H9 (cell line): ENCODE measurements around the gene TIMM17A. TPM values are rescaled to one million over a fixed set of nuclear protein-coding genes. Genes with fewer than 3 reads are reported as not detected.

Experiments
- DNase-seq: peaks from one replicate; pipeline ENCODE4 v3.0.0-alpha.2; 2017
- H2AFZ ChIP-seq: one replicate; pipeline ENCODE4 v1.6.1; 2013; ENCODE audit warnings: mild to moderate bottlenecking, low read length, control low read depth, moderate library complexity
- H2AK5ac ChIP-seq: 2 replicates; pipeline ENCODE4 v1.6.1; 2013; ENCODE audit warnings: low read length, control low read depth, mixed read lengths; ENCODE audit not compliant: insufficient read length
- H2BK120ac ChIP-seq: one replicate; pipeline ENCODE4 v1.6.1; 2013; ENCODE audit warnings: low read depth, mild to moderate bottlenecking, low read length, control low read depth, inconsistent platforms; ENCODE audit not compliant: poor library complexity, severe bottlenecking
- H2BK12ac ChIP-seq: 2 replicates; pipeline ENCODE4 v1.6.1; 2013; ENCODE audit warnings: low read length, control low read depth, mixed read lengths, low read depth; ENCODE audit not compliant: insufficient read length
- H2BK15ac ChIP-seq: 2 replicates; pipeline ENCODE4 v1.6.1; 2013; ENCODE audit warnings: low read depth, low read length, control low read depth
- H2BK20ac ChIP-seq: one replicate; pipeline ENCODE4 v1.6.1; 2013; ENCODE audit warnings: low read depth, mild to moderate bottlenecking, low read length, control low read depth, inconsistent platforms; ENCODE audit not compliant: poor library complexity, severe bottlenecking
- H2BK5ac ChIP-seq: 2 replicates; pipeline ENCODE4 v1.6.1; 2013; ENCODE audit warnings: low read length, control low read depth, mixed read lengths; ENCODE audit not compliant: insufficient read length
- H3K14ac ChIP-seq: 2 replicates; pipeline ENCODE4 v1.6.1; 2013; ENCODE audit warnings: low read length, control low read depth; ENCODE audit not compliant: insufficient read depth
- H3K18ac ChIP-seq: 2 replicates; pipeline ENCODE4 v1.6.1; 2013; ENCODE audit warnings: low read depth, mild to moderate bottlenecking, mixed read lengths, low read length, control low read depth; ENCODE audit not compliant: insufficient read length
- H3K23ac ChIP-seq: 2 replicates; pipeline ENCODE4 v1.6.1; 2013; ENCODE audit warnings: low read length, control low read depth, mixed read lengths, low read depth; ENCODE audit not compliant: insufficient read length
- H3K23me2 ChIP-seq: 2 replicates; pipeline ENCODE4 v1.6.1; 2013; ENCODE audit warnings: low read depth, mild to moderate bottlenecking, mixed read lengths, low read length, control low read depth; ENCODE audit not compliant: insufficient read length, poor library complexity, severe bottlenecking
- H3K27ac ChIP-seq: 2 replicates; pipeline ENCODE4 v1.5.1; 2013; ENCODE audit warnings: low read length, control low read depth, mixed read lengths, low read depth; ENCODE audit not compliant: insufficient read length
- H3K27me3 ChIP-seq: 2 replicates; pipeline ENCODE4 v1.6.1; 2013; ENCODE audit warnings: low read length, control low read depth, inconsistent platforms; ENCODE audit not compliant: insufficient read depth
- H3K4ac ChIP-seq: 2 replicates; pipeline ENCODE4 v1.6.1; 2013; ENCODE audit warnings: low read depth, mild to moderate bottlenecking, control low read depth, inconsistent platforms, low read length, moderate library complexity
- H3K4me1 ChIP-seq: 2 replicates; pipeline ENCODE4 v1.6.1; 2013; ENCODE audit warnings: low read length, control low read depth, inconsistent platforms; ENCODE audit not compliant: insufficient read depth
- H3K4me2 ChIP-seq: 2 replicates; pipeline ENCODE4 v1.6.1; 2013; ENCODE audit warnings: low read length, control low read depth, mixed read lengths; ENCODE audit not compliant: insufficient read length, insufficient read depth
- H3K56ac ChIP-seq: 2 replicates; pipeline ENCODE4 v1.6.1; 2013; ENCODE audit warnings: low read depth, mild to moderate bottlenecking, mixed read lengths, low read length, control low read depth; ENCODE audit not compliant: insufficient read length
- H3K79me1 ChIP-seq: 2 replicates; pipeline ENCODE4 v1.6.1; 2013; ENCODE audit warnings: low read depth, mild to moderate bottlenecking, moderate library complexity, low read length, control low read depth, inconsistent platforms; ENCODE audit not compliant: insufficient read depth, poor library complexity, severe bottlenecking
- H3K79me2 ChIP-seq: 2 replicates; pipeline ENCODE4 v1.6.1; 2013; ENCODE audit warnings: low read length, control low read depth, inconsistent platforms; ENCODE audit not compliant: insufficient read depth
- H3K9ac ChIP-seq: 2 replicates; pipeline ENCODE4 v1.6.1; 2013; ENCODE audit warnings: low read length, control low read depth, mixed read lengths; ENCODE audit not compliant: insufficient read length; ENCODE audit errors: extremely low read depth
- H3K9me3 ChIP-seq: one replicate; pipeline ENCODE4 v1.6.1; 2013; ENCODE audit warnings: low read depth, low read length, inconsistent platforms; ENCODE audit not compliant: control insufficient read depth
- H3T11ph ChIP-seq: one replicate; pipeline ENCODE4 v1.6.1; 2013; ENCODE audit warnings: mild to moderate bottlenecking, low read length, control low read depth, inconsistent platforms
- H4K20me1 ChIP-seq: one replicate; pipeline ENCODE4 v1.6.1; 2013; ENCODE audit not compliant: control insufficient read depth, insufficient read length, insufficient read depth
- H4K5ac ChIP-seq: 2 replicates; pipeline ENCODE4 v1.6.1; 2013; ENCODE audit warnings: low read depth, mild to moderate bottlenecking, mixed read lengths, low read length, control low read depth; ENCODE audit not compliant: insufficient read length
- H4K8ac ChIP-seq: replicated peaks from 2 replicates; pipeline ENCODE4 v1.6.1; 2013; ENCODE audit warnings: low read length, control low read depth, mixed read lengths, low read depth; ENCODE audit not compliant: insufficient read length
- H4K91ac ChIP-seq: 2 replicates; pipeline ENCODE4 v1.6.1; 2013; ENCODE audit warnings: low read depth, mild to moderate bottlenecking, moderate library complexity, mixed read lengths, low read length, control low read depth; ENCODE audit not compliant: insufficient read length
- H3K27ac Mint-ChIP-seq, 3 experiments: 2 replicates in 2 of 3; 3 replicates in 1 of 3; pipeline ENCODE4 v1.8.0; 2020 to 2021; ENCODE audit warnings: mixed read lengths in 3 of 3, mild to moderate bottlenecking in 1 of 3, moderate library complexity in 1 of 3
- H3K27me3 Mint-ChIP-seq: 2 replicates; pipeline ENCODE4 v1.8.0; 2021; ENCODE audit warnings: low read depth, mild to moderate bottlenecking, moderate library complexity, mixed read lengths
- H3K36me3 Mint-ChIP-seq, 3 experiments: 2 replicates in 2 of 3; 3 replicates in 1 of 3; pipeline ENCODE4 v1.8.0; 2020 to 2021; ENCODE audit warnings: low read depth in 3 of 3, mixed read lengths in 3 of 3; ENCODE audit not compliant: insufficient read depth in 1 of 3
- H3K4me1 Mint-ChIP-seq, 2 experiments: 2 replicates each; pipeline ENCODE4 v1.8.0; 2020; ENCODE audit warnings: mixed read lengths in 2 of 2
- H3K4me3 Mint-ChIP-seq, 2 experiments: 2 replicates in 1 of 2; 3 replicates in 1 of 2; pipeline ENCODE4 v1.8.0; 2020 to 2021; ENCODE audit warnings: mild to moderate bottlenecking in 2 of 2, mixed read lengths in 2 of 2, moderate library complexity in 1 of 2
- H3K9me3 Mint-ChIP-seq, 2 experiments: 2 replicates in 1 of 2; 3 replicates in 1 of 2; pipeline ENCODE4 v1.8.0; 2020; ENCODE audit warnings: mild to moderate bottlenecking in 2 of 2, mixed read lengths in 2 of 2, moderate library complexity in 1 of 2
- WGBS: extraction: QIAGEN DNeasy Blood & Tissue Kit; methylation state at CpG from one replicate; pipeline ENCODE4 v1.1.7; 2013; ENCODE audit warnings: missing lambda C conversion rate, low lambda C conversion rate, mixed read lengths; ENCODE audit not compliant: insufficient read length; ENCODE audit errors: extremely low coverage; 5-methylcytosine and 5-hydroxymethylcytosine counted together
- total RNA-seq: library from RNA; stranded (reverse); gene quantifications from 2 replicates; pipeline ENCODE4 v1.2.1, GENCODE V29; 2021
- TF ChIP-seq, protein P1 (sequence below): fragments of 200-600 bp; sonication (generic); conservative IDR thresholded peaks from 3 replicates; pipeline ENCODE4 v1.8.0; 2021; ENCODE audit warnings: antibody characterized with exemption, mild to moderate bottlenecking

TIMM17A gene
- total RNA-seq, 1 experiment from 2014 or later = 60.9 TPM

DNA sequence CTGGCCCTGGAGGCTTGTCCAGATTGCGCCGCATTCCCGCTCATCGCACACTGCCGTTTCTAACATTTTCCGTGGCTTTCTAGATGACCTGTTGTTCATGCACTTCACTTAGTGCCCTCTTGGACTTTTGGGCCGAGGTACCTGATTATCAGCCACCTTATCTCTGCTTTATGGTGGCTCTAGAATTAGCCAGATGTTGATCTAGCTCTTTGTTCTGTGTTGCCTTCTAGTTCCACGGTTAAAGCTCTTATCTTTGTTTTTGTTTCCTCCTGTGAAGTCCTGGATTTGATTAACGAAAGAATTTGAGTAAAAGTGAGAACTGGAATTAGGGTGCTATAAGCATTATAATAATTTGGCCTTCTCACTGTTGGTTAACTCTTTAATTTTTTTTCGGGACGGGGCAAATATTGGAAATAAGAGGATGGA lies 28.1 kb downstream of the TIMM17A start:
- H3K27me3 Mint-ChIP-seq = peaks cover 11% of the 10 kb centered on the region
- peaks cover 7% of the 10 kb centered on the region; the same call in 1 of the 2 replicates for H3K79me2 ChIP-seq
- H3K4me2 ChIP-seq = peak overlapping the region; percentile 73
- peaks cover 18 to 21% of the 10 kb centered on the region in 2 experiments for H3K4me1 Mint-ChIP-seq
- no peak overlapping the region for H3K56ac ChIP-seq
- no peak overlapping the region for H3K18ac ChIP-seq
- peak overlapping the region; percentile 57 for H3K9ac ChIP-seq
- H3K27me3 ChIP-seq = no peaks in the 10 kb centered on the region; the same call in 1 of the 2 replicates
- no peak overlapping the region for H2BK5ac ChIP-seq
- H2AK5ac ChIP-seq = no peak overlapping the region
- no peak overlapping the region for H2BK20ac ChIP-seq
- peak overlapping the region in 2 of 3 experiments; percentile 74 to 92; a peak in 4 of 7 replicates for H3K27ac Mint-ChIP-seq
- DNase-seq = no peak
- TF ChIP-seq, protein P1, sequence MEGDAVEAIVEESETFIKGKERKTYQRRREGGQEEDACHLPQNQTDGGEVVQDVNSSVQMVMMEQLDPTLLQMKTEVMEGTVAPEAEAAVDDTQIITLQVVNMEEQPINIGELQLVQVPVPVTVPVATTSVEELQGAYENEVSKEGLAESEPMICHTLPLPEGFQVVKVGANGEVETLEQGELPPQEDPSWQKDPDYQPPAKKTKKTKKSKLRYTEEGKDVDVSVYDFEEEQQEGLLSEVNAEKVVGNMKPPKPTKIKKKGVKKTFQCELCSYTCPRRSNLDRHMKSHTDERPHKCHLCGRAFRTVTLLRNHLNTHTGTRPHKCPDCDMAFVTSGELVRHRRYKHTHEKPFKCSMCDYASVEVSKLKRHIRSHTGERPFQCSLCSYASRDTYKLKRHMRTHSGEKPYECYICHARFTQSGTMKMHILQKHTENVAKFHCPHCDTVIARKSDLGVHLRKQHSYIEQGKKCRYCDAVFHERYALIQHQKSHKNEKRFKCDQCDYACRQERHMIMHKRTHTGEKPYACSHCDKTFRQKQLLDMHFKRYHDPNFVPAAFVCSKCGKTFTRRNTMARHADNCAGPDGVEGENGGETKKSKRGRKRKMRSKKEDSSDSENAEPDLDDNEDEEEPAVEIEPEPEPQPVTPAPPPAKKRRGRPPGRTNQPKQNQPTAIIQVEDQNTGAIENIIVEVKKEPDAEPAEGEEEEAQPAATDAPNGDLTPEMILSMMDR = no peak
- H3K9me3 Mint-ChIP-seq = no peaks in the 10 kb centered on the region
- peaks cover 3% of the 10 kb centered on the region for H3K79me1 ChIP-seq
- no peak overlapping the region for H2BK15ac ChIP-seq
- peaks cover 9% of the 10 kb centered on the region for H3K23me2 ChIP-seq
- no peaks in the 10 kb centered on the region; the same call in 1 of the 2 replicates for H3K4me1 ChIP-seq
- no peak overlapping the region for H3K27ac ChIP-seq
- peaks cover 0 to 9% (median 5%) of the 10 kb centered on the region in 3 experiments; a peak in 5 of 7 replicates for H3K36me3 Mint-ChIP-seq
- H3K9me3 ChIP-seq = no peaks in the 10 kb centered on the region
- H2BK12ac ChIP-seq = no peak overlapping the region
- no peak overlapping the region for H2AFZ ChIP-seq
- no peak overlapping the region for H3K23ac ChIP-seq
- no peak overlapping the region for H3T11ph ChIP-seq
- H4K91ac ChIP-seq = no peak overlapping the region
- no peaks in the 10 kb centered on the region for H4K20me1 ChIP-seq
- no peak overlapping the region for H3K4ac ChIP-seq
- no peak overlapping the region for H2BK120ac ChIP-seq
- H3K4me3 Mint-ChIP-seq = peak overlapping the region; percentile 94 to 96
- H4K8ac ChIP-seq = no peak overlapping the region
- no CpG with 5 or more reads among the region's 11 CpGs for WGBS
- H4K5ac ChIP-seq = no peak overlapping the region
- peak overlapping the region; percentile 80; the same call in 1 of the 2 replicates for H3K14ac ChIP-seq
